ENCODE data around the gene MSLN.

Gene MSLN

DNA sequence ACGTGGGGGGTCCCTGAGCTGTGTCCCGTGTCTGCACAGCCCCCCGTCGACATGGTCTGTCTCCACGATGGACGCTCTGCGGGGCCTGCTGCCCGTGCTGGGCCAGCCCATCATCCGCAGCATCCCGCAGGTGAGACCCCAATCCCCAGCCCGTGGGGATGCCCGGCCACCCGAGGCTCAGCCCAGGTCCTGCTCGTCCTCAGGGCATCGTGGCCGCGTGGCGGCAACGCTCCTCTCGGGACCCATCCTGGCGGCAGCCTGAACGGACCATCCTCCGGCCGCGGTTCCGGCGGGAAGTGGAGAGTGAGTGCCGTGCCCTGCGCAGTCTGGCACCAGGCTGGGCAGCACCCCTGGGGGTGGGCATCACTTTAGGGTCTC is 4.9 kb downstream of the MSLN start:
- Histone ChIP-seq H3K27me3 (no peaks in the 10 kb centered on the region), H3K4me3 (no peak overlapping the region), H3K4me1 (peaks cover 28% of the 10 kb centered on the region), H3K36me3 (no peaks in the 10 kb centered on the region), H3K9me3 (no peaks in the 10 kb centered on the region), H4K20me1 (no peaks in the 10 kb centered on the region), H3K9ac (no peak overlapping the region), H3K4me2 (no peak overlapping the region), H3K27ac (no peak overlapping the region)
- no peak for TF ChIP-seq Cebpa-rat (IDR thresholded peaks at IDR 0.05)

DNA sequence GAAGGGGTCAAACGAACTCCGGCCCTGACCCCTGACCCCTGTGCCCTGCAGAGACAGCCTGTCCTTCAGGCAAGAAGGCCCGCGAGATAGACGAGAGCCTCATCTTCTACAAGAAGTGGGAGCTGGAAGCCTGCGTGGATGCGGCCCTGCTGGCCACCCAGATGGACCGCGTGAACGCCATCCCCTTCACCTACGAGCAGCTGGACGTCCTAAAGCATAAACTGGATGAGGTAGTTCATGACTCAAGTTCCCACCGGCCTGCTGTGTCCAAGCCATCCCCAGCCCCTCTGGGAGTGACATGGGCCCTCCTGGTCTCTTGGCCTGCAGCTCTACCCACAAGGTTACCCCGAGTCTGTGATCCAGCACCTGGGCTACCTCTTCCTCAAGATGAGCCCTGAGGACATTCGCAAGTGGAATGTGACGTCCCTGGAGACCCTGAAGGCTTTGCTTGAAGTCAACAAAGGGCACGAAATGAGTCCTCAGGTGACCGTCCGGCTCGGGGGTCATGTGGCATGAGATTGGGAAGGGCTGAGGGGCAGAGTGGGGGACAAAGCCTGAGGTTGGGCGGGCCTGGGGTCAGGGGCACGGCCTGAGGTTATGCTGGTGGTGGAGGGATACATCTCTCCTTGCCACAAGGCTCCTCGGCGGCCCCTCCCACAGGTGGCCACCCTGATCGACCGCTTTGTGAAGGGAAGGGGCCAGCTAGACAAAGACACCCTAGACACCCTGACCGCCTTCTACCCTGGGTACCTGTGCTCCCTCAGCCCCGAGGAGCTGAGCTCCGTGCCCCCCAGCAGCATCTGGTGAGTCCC is 5.7 kb downstream of the MSLN start:
- H3K27ac ChIP-seq, result no peak overlapping the region
- no peaks in the 10 kb centered on the region for H3K9me3 ChIP-seq
- TF ChIP-seq Cebpa-rat (IDR thresholded peaks at IDR 0.05), result no peak
- H3K4me3 ChIP-seq, result no peak overlapping the region
- no peaks in the 10 kb centered on the region for H3K36me3 ChIP-seq
- H4K20me1 ChIP-seq, result no peaks in the 10 kb centered on the region
- no peak overlapping the region for H3K4me2 ChIP-seq
- no peak overlapping the region for H3K9ac ChIP-seq
- peaks cover 20% of the 10 kb centered on the region for H3K4me1 ChIP-seq
- no peaks in the 10 kb centered on the region for H3K27me3 ChIP-seq

DNA sequence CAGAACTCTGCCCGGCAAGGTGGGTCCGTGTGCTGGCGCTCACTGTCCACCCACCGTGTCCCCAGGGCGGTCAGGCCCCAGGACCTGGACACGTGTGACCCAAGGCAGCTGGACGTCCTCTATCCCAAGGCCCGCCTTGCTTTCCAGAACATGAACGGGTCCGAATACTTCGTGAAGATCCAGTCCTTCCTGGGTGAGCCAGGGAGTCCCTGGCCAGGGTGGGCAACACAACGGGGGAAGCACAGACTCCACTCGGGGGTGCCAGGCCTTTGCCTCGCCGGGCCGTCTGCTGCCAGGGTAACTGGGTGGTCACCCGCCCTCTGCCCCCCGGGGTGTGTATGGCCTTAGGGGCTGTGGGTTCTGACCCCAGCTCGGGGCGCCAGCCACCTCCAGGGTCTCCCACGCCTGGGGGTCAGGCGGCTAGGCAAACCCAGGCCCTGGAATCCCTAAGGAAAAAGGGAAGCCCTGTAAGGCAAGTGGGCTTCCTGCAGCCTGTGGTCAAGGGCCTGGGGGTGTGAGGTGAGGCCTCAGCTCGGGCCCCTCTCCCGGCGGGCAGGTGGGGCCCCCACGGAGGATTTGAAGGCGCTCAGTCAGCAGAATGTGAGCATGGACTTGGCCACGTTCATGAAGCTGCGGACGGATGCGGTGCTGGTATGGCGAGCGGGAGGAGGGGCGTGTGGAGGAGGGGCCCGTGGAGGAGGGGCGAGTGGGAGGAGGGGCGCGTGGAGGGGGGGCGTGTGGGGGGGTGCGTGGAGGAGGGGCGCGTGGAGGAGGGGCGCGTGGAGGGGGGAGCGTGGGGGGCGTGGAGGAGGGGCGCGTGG is 6.5 kb downstream of the MSLN start:
- Histone ChIP-seq H3K4me3 (no peak overlapping the region), H3K36me3 (no peaks in the 10 kb centered on the region), H3K27me3 (no peaks in the 10 kb centered on the region), H3K27ac (no peak overlapping the region), H4K20me1 (no peaks in the 10 kb centered on the region), H3K4me1 (peaks cover 12% of the 10 kb centered on the region), H3K9ac (no peak overlapping the region), H3K9me3 (no peaks in the 10 kb centered on the region), H3K4me2 (no peak overlapping the region)
- no peak for TF ChIP-seq Cebpa-rat (IDR thresholded peaks at IDR 0.05)

DNA sequence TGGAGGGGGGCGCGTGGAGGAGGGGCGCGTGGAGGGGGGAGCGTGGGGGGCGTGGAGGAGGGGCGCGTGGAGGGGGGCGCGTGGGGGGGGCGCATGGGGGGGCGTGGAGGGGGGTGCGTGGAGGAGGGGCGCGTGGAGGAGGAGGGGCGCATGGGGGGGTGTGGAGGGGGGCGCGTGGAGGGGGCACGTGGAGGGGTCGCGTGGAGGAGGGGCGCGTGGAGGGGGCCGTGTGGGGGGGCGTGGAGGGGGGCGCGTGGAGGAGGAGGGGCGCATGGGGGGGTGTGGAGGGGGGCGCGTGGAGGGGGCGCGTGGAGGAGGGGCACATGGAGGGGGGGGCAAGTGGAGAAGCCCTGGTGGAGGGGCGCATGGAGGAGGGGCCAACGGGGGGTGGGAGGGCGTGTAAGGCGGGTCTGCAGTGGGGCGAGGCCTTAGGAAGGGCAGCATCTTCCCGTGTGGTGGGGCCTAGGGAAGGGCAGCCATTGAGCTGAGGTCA is 7.3 kb downstream of the MSLN start:
- Histone ChIP-seq H3K27me3 (no peaks in the 10 kb centered on the region), H3K4me3 (no peak overlapping the region)
- no peak for TF ChIP-seq Cebpa-rat (IDR thresholded peaks at IDR 0.05)

DNA sequence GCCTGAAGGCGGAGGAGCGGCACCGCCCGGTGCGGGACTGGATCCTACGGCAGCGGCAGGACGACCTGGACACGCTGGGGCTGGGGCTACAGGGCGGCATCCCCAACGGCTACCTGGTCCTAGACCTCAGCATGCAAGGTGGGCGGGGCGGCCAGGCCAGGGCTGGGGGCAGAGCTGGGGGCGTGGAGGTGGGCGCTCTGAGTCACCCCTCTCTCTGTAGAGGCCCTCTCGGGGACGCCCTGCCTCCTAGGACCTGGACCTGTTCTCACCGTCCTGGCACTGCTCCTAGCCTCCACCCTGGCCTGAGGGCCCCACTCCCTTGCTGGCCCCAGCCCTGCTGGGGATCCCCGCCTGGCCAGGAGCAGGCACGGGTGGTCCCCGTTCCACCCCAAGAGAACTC is 7.9 kb downstream of the MSLN start:
- no peak overlapping the region for H3K4me2 ChIP-seq
- H3K36me3 ChIP-seq, result no peaks in the 10 kb centered on the region
- no peak overlapping the region for H3K27ac ChIP-seq
- H3K9me3 ChIP-seq, result no peaks in the 10 kb centered on the region
- no peaks in the 10 kb centered on the region for H4K20me1 ChIP-seq
- TF ChIP-seq Cebpa-rat (IDR thresholded peaks at IDR 0.05), result no peak
- no peak overlapping the region for H3K9ac ChIP-seq
- no peaks in the 10 kb centered on the region for H3K4me1 ChIP-seq
- H3K4me3 ChIP-seq, result no peak overlapping the region
- no peaks in the 10 kb centered on the region for H3K27me3 ChIP-seq

More for the DNA sequence above, 7.3 kb downstream of the MSLN start:
- Histone ChIP-seq H3K27ac (no peak overlapping the region), H3K9me3 (no peaks in the 10 kb centered on the region), H4K20me1 (no peaks in the 10 kb centered on the region), H3K9ac (no peak overlapping the region), H3K4me2 (no peak overlapping the region), H3K36me3 (no peaks in the 10 kb centered on the region), H3K4me1 (peaks cover 5% of the 10 kb centered on the region; the same call in 1 of the 2 replicates)

DNA sequence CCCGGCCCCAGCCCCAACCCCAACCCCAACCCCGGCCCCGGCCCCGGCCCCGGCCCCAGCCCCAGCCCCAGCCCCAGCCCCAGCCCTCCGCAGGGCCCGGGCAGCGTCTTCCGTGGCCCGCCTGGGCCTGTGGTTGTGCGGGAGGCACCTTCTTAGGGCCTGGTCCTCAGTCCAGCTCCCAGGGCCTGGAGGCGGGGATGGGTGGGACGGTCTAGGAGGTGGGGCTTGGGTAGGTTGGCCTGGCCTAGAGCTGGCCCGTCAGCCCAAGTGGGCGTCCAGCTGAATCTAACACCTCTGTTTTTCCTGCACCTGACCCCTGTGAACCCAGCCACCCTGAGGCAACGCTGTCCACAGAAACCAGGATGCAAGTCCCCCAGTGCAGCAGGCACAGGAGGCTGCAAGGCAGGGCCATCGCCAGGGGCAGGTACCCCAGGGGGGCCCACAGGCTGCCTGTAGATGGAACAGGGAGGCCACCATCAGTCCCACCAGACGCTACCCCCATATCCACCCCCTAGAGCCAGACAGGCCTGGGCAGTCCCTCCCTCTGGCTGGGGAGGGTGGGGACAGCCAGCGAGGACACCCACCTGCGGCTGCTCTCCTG is 8.8 kb downstream of the MSLN start:
- H3K36me3 ChIP-seq, result no peaks in the 10 kb centered on the region
- H3K27me3 ChIP-seq, result no peaks in the 10 kb centered on the region
- H3K9ac ChIP-seq, result no peak overlapping the region
- no peak for TF ChIP-seq Cebpa-rat (IDR thresholded peaks at IDR 0.05)
- no peak overlapping the region for H3K4me2 ChIP-seq
- no peaks in the 10 kb centered on the region for H3K9me3 ChIP-seq
- H3K4me3 ChIP-seq, result no peak overlapping the region
- no peak overlapping the region for H3K27ac ChIP-seq
- H3K4me1 ChIP-seq, result no peaks in the 10 kb centered on the region
- H4K20me1 ChIP-seq, result no peaks in the 10 kb centered on the region

DNA sequence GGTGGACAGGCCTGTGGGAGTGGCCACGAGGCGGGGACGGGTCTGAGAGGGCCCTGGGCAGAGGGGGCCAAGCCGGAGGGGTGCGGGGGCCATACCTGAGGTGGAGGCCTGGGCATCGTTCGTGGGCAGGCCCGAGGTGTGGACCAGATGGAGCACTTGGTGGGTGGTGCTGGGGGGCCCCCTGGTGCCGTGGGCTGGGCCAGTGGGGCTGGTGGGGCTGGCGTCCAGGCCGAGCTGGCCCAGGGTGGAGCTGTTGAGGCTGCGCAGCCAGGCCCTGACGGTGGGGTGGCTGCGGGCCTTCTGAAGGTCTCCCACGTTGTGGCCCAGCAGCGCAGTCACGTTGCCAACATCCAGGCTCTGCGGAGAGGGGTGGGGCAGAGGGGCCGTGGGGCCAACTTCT is 9.4 kb downstream of the MSLN start:
- H3K4me3 ChIP-seq, result no peak overlapping the region
- no peaks in the 10 kb centered on the region for H3K27me3 ChIP-seq
- no peaks in the 10 kb centered on the region for H3K36me3 ChIP-seq
- H3K27ac ChIP-seq, result no peak overlapping the region
- H3K9me3 ChIP-seq, result no peaks in the 10 kb centered on the region
- no peak overlapping the region for H3K4me2 ChIP-seq
- no peak for TF ChIP-seq Cebpa-rat (IDR thresholded peaks at IDR 0.05)
- no peaks in the 10 kb centered on the region for H3K4me1 ChIP-seq
- H4K20me1 ChIP-seq, result no peaks in the 10 kb centered on the region
- H3K9ac ChIP-seq, result no peak overlapping the region

DNA sequence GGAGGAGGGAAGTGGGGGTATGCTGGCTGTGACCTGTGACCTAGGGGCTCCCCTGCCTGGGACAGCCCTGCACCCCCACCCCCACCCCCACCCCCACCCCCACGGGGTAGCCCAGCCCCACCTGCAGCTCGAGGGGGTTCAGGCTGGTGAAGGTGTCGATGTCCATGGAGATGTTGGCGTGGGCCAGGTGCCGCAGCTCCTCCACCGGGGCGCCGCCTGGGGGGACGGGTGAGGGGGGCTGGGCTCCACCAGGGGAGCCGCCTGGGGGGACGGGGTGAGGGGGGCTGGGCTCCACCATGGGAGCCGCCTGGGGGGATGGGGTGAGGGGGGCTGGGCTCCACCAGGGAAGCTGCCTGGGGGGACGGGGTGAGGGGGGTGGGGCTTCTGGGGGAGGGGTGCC is 9.9 kb downstream of the MSLN start:
- H3K4me2 ChIP-seq, result no peak overlapping the region
- no peaks in the 10 kb centered on the region for H4K20me1 ChIP-seq
- no peak overlapping the region for H3K4me3 ChIP-seq
- H3K9ac ChIP-seq, result no peak overlapping the region
- no peaks in the 10 kb centered on the region for H3K9me3 ChIP-seq
- no peak for TF ChIP-seq Cebpa-rat (IDR thresholded peaks at IDR 0.05)
- H3K27ac ChIP-seq, result no peak overlapping the region
- no peaks in the 10 kb centered on the region for H3K36me3 ChIP-seq
- peaks cover under 1% of the 10 kb centered on the region; the same call in 1 of the 2 replicates for H3K4me1 ChIP-seq
- no peaks in the 10 kb centered on the region for H3K27me3 ChIP-seq

DNA sequence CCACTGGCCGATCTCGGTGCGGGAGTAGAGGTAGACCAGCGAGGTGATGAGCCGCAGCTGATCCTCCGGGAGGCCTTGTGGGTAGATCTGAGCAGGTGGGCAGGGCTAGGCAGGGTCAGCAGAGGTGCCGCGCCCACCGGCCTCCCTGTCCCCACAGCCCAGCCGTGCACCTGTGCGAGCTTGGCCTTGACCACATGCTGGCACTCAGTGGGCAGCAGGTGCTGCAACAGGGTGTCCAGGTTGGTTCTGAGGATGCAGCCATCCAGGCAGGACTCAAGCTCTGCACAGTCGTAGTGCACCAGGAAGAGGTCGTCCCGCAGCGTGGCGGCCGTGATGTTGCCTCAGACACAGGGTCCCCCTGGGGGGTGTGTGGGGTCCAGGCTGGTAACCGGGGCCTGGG is 12.4 kb downstream of the MSLN start:
- no peaks in the 10 kb centered on the region for H3K36me3 ChIP-seq
- H3K9me3 ChIP-seq, result no peaks in the 10 kb centered on the region
- H3K27me3 ChIP-seq, result no peaks in the 10 kb centered on the region
- H3K4me1 ChIP-seq, result peaks cover 26% of the 10 kb centered on the region
- no peak overlapping the region for H3K9ac ChIP-seq
- TF ChIP-seq Cebpa-rat (IDR thresholded peaks at IDR 0.05), result no peak
- H3K4me2 ChIP-seq, result no peak overlapping the region
- no peak overlapping the region for H3K4me3 ChIP-seq
- H4K20me1 ChIP-seq, result no peaks in the 10 kb centered on the region
- no peak overlapping the region for H3K27ac ChIP-seq
